HFF-Myc (cell line): ENCODE measurements around the gene BEST1.
A peak's percentile ranks its signal among the peaks of the same experiment; 100 is the strongest.

Experiments used
- DNase-seq: peaks from one replicate; pipeline ENCODE4 v3.0.0-alpha.2; 2011; ENCODE audit warnings: low read depth; ENCODE audit errors: extremely low read depth
- H3K4me3 ChIP-seq: replicated peaks from 2 replicates; pipeline ENCODE4 v1.5.1; 2011; ENCODE audit warnings: low read depth, mild to moderate bottlenecking, control low read depth, low read length
- CTCF ChIP-seq: IDR thresholded peaks from 2 replicates; pipeline ENCODE4 v1.5.1; 2012; ENCODE audit warnings: mild to moderate bottlenecking, low read depth, low read length, control low read depth; ENCODE audit errors: missing control alignments

Gene BEST1

GRCh38 chr11:61916737-61917333 is 33.3 kb upstream of the BEST1 start:
- TF ChIP-seq CTCF = no peak
- peak overlapping the region; percentile 58 for H3K4me3 ChIP-seq
- no peak for DNase-seq

DNA sequence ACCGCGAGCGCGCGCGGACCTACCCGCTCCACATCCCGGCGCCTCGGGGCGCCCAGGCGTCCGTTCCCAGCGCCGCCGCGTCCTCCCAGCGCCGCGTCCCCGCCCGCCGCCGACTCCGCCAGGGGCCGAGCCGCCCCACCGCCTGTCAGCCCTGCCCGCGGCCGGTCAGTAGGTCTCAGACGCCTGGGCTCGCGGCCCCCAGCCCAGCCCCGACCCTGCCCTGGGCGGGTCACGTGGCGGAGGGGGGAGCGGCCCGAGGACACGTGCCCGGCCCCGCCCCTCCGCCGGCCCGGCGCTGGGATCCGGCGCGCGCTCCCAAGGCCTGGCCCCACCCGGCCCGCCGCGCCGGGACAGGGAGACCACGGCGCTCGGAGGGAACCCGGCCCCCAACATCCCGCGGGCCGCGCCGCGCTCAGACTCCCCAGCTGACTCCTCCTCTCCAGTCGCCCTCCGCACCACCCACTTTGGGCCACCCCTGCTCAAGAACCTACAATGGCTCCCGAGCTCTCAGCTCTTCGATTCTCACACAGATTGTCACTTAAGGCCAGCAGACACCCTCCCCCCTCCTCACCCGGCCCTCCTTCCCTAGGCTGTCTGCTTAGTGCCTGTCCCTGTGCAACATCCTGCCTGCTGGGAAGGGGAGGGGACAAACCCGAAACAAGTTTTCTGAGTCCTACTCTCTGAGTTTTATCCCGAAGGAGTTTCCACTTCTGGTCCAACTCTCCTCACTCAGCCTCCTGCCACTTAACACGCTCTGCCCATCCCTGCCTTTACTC is 32.6 kb upstream of the BEST1 start, which contains the start of gene RAB3IL1:
Gene RAB3IL1, minus strand, starts transcription at position 233 of the 776 bp plus-strand sequence. Its CDS starts 199 bp downstream, at position 34.
- peak; percentile 19 for DNase-seq
- no peak for TF ChIP-seq CTCF
- peak within 1 kb of the TSS; percentile 58 for H3K4me3 ChIP-seq

DNA sequence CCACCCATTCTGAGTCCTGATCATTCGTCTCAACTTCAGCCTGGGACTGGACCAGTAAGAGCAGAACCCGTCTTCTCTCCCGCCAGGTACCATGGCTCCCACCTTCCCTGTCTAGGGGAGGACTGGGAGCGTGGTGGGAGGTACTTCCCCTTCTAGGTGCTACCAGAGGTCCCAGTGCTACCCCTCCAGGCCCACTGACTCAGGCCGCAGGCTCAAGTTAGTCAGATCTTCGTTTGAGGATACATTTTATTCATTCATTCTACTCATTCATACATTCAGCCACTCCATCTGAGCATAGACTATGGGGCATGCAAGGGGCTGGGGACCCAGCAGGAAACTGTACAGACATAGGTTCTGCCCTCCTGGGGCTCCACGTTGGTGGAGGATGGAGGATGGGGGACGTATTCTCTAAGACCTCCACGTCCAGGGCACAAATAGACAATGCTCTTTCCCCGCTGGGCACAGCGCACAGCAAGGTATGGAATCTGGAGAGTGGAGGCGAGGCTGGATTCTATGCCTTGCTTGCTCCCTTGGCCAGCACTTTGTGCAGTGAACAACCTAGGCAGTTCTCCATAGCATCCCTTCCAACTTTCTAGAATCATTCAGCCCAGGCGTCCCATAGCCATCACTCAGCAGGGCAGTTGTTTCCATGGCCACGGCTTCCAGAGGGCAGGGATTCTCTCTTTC is 31.8 kb upstream of the BEST1 start:
- peak overlapping the region; percentile 58; the same call in 1 of the 2 replicates for H3K4me3 ChIP-seq
- no peak for DNase-seq
- TF ChIP-seq CTCF = no peak

DNA sequence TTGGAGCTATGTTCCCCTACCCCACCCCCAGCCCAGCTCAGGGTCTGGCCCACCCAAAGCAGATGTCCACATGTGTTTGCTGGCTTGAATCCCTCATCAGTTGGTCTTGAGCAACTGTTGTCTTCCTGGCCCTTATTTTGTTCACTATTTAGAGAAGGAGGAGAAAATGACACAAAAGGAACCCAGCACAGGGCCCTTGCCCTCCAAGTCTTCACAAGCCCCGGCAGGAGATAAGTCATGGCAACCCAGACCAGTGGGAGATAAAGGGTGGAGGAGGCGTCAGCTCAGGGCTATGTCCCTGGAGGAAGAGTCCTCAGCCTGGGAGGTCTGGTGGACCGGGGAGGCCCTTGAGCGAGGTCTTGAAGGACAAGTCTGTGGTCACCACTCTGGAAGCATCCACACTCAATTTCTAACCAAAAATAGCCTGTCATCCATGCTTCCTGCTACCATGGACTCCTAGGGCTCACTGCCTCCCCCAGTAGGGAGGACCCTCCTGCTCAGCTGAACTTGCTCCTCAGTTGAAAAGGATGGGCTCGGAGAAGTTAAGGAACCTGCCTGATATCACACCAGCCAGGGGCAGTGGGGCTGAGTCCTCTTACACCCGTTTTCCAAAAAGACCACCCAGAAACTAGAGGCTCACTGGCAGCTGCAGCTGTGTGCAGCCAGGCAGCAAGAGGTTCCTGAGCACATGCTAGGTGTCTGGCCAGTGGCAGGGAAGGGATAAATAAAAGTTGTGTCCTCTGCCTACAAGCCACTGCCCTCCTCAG is 31.0 kb upstream of the BEST1 start:
- TF ChIP-seq CTCF = no peak
- no peak for DNase-seq
- H3K4me3 ChIP-seq = no peak overlapping the region

DNA sequence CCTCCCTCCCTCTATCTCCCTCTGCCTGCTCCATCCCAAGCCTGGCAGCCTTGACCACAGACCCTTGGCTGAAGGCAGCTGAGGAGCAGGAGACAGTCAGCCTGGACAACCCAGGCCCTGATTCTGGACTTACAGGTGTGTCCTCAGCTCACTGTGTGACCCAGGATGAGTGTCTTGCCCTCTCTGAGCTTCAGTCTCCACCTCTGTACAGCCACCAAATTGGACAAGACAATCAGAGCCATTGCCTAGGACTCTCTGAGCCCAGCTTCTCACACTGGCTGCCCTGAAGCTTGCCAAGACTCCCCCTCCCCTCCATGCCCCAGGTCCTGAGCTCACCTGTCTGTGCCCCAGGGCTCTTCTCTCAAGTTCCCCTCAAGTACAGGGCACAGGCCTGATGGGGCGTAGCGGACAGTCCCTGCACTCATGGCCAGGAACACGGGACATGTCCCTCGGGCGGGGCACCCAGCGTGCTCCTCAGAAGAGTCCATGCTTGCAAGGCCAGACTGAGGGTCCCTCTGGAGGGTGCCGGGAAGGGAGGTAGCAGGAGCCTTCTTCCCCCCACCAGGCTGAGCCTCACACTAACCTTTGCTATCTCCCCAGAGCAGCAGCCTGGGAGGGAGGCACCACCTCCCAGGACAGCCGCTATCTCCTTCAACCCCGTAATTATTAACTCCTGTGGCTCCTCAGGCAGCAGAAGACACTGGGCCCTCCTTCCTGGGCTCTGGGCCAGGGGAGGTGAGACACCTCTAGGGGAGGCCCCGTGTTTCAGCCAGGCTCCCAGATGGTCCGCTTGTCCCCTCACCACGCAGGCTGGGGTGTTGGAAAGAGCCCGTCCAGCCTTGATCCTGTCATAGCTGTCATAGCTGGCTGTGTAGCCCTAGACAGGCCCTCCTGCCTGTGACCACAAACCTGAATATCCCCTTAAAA is 30.2 kb upstream of the BEST1 start:
- no peak for TF ChIP-seq CTCF
- no peak overlapping the region for H3K4me3 ChIP-seq
- DNase-seq = no peak

DNA sequence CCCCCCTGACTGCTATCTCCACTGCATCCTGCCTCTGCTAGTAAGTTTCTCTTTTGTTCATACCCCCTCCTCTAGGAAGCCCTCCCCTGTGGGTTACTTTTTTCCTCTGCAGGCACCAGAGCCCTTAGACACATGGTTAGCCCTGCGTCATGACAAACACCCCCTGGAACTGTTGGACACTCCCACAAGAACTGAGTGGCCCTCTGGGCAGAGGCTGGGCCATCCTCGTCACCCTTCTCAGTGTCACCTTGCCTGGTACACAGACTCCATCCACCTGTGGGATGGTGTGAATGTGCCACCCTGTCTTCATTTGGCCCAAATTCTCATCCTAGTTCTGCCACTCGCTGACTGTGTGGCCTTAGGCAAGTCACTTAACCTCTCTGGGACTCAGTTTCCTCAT is 28.7 kb upstream of the BEST1 start:
- DNase-seq = no peak
- no peak for TF ChIP-seq CTCF
- no peak overlapping the region for H3K4me3 ChIP-seq
